Measurements from ENCODE around the gene SGMS1.

- TF ChIP-seq CTCF (IDR thresholded peaks at IDR 0.05) (no peak), POLR2A (IDR thresholded peaks at IDR 0.05) (no peak)
Observed at GRCh38 chr10:50540826-50541122, 83.0 kb downstream of the SGMS1 start.

Data from vagina (tissue), 2 donors.